Activated B cell treated with CpG ODN at 0.5 μM for 24 hours (primary cell): Measurements from ENCODE around the gene GREM1. TPM values are rescaled to one million over a fixed set of nuclear protein-coding genes. Genes with fewer than 3 reads are reported as not detected.

Source experiments
- ATAC-seq: fragments of 200-7000 bp; cut with Tn5 transposase; one replicate; pipeline ENCODE4 v1.10.0; 2021; ENCODE audit warnings: low read depth, mild to moderate bottlenecking, moderate library complexity
- CTCF ChIA-PET: fragments of 350-600 bp; sonication (Branson Sonifier 250); formaldehyde crosslinking; loops from one replicate; lab custom pipeline; 2021; ENCODE audit warnings: antibody characterized with exemption; lab: Charles Lee
- POLR2A ChIA-PET: fragments of 350-600 bp; sonication (Branson Sonifier 250); formaldehyde crosslinking; loops from one replicate; lab custom pipeline; 2021; ENCODE audit warnings: antibody characterized with exemption; lab: Charles Lee
- DNase-seq: peaks from one replicate; pipeline ENCODE4 v3.0.0; 2022
- H3K27ac Mint-ChIP-seq: one replicate; pipeline ENCODE4 v1.8.0; 2020; ENCODE audit warnings: mixed read lengths
- H3K27me3 Mint-ChIP-seq: one replicate; pipeline ENCODE4 v1.8.0; 2021; ENCODE audit warnings: mixed read lengths
- H3K36me3 Mint-ChIP-seq: one replicate; pipeline ENCODE4 v1.8.0; 2021; ENCODE audit warnings: low read depth, mixed read lengths
- H3K4me1 Mint-ChIP-seq: one replicate; pipeline ENCODE4 v1.8.0; 2021; ENCODE audit warnings: mixed read lengths
- H3K4me3 Mint-ChIP-seq: one replicate; pipeline ENCODE4 v1.8.0; 2020; ENCODE audit warnings: mild to moderate bottlenecking, mixed read lengths
- H3K9me3 Mint-ChIP-seq: one replicate; pipeline ENCODE4 v1.8.0; 2020; ENCODE audit warnings: mixed read lengths
- intact Hi-C: fragments of 100-400 bp; cut with micrococcal nuclease; formaldehyde crosslinking; loops from one replicate; pipeline ENCODE4 v1.15.1; 2024
- total RNA-seq: library from RNA; stranded (reverse); gene quantifications from 2 replicates; pipeline ENCODE4 v1.2.3, GENCODE V29; 2022
- TF ChIP-seq, protein P1 (sequence below): fragments of 200-600 bp; IDR thresholded peaks from one replicate; pipeline ENCODE4 v1.8.0; 2022; ENCODE audit warnings: antibody characterized with exemption, mild to moderate bottlenecking

The GREM1 gene
- total RNA-seq, 1 donor from 2014 or later: not detected

- TF ChIP-seq, protein P1, sequence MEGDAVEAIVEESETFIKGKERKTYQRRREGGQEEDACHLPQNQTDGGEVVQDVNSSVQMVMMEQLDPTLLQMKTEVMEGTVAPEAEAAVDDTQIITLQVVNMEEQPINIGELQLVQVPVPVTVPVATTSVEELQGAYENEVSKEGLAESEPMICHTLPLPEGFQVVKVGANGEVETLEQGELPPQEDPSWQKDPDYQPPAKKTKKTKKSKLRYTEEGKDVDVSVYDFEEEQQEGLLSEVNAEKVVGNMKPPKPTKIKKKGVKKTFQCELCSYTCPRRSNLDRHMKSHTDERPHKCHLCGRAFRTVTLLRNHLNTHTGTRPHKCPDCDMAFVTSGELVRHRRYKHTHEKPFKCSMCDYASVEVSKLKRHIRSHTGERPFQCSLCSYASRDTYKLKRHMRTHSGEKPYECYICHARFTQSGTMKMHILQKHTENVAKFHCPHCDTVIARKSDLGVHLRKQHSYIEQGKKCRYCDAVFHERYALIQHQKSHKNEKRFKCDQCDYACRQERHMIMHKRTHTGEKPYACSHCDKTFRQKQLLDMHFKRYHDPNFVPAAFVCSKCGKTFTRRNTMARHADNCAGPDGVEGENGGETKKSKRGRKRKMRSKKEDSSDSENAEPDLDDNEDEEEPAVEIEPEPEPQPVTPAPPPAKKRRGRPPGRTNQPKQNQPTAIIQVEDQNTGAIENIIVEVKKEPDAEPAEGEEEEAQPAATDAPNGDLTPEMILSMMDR: no peak
- DNase-seq (no peak), ATAC-seq (no peak)
- H3K27ac Mint-ChIP-seq: no peak overlapping the region
- CTCF ChIA-PET: interaction anchor here (0.7 kb wide), 1 partner anchor 231 kb away, joined by 3 read pairs; no protein-coding TSS in a partner anchor
- no peak overlapping the region for H3K4me3 Mint-ChIP-seq
- POLR2A ChIA-PET: no interaction called here
- H3K36me3 Mint-ChIP-seq: no peaks in the 10 kb centered on the region
- H3K9me3 Mint-ChIP-seq: no peaks in the 10 kb centered on the region
- intact Hi-C loops: no loop called here
- H3K27me3 Mint-ChIP-seq: peaks cover 37% of the 10 kb centered on the region
- no peaks in the 10 kb centered on the region for H3K4me1 Mint-ChIP-seq
Measured at GRCh38 chr15:32705446-32705845, 12.4 kb upstream of the GREM1 start.

- Mint-ChIP-seq H3K4me3 (no peak overlapping the region), H3K4me1 (no peaks in the 10 kb centered on the region), H3K27ac (no peak overlapping the region), H3K27me3 (peaks cover 38% of the 10 kb centered on the region), H3K9me3 (no peaks in the 10 kb centered on the region), H3K36me3 (no peaks in the 10 kb centered on the region)
- ATAC-seq (no peak), DNase-seq (no peak)
- POLR2A ChIA-PET: no interaction called here
- TF ChIP-seq, protein P1: no peak
- CTCF ChIA-PET: no interaction called here
- intact Hi-C loops: no loop called here
Measured at GRCh38 chr15:32706704-32707103, 11.1 kb upstream of the GREM1 start.

DNA sequence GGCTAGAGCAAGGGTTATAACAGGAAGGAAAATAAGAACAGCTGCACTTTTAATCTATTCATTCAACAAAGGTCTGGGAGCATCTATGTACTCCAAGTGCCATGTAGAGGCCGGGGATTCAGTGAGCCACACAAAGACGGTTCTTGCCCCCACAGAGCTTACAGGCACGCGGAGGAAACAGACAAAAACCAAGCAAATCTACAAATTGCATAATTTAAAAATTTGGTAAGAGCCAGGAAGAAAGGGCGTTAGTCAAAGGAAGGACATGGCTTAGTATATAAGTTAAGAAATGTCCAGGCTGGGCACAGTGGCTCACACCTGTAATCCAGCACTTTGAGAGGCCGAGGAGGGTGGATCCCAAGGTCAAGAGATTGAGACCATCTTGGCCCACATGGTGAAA, 10.4 kb upstream of the GREM1 start:
- Mint-ChIP-seq H3K27me3 (peaks cover 40% of the 10 kb centered on the region), H3K9me3 (no peaks in the 10 kb centered on the region), H3K4me1 (no peaks in the 10 kb centered on the region), H3K36me3 (no peaks in the 10 kb centered on the region), H3K27ac (no peak overlapping the region), H3K4me3 (no peak overlapping the region)
- intact Hi-C loops: no loop called here
- TF ChIP-seq, protein P1: no peak
- DNase-seq (no peak), ATAC-seq (no peak)
- POLR2A ChIA-PET: no interaction called here
- CTCF ChIA-PET: no interaction called here

DNA sequence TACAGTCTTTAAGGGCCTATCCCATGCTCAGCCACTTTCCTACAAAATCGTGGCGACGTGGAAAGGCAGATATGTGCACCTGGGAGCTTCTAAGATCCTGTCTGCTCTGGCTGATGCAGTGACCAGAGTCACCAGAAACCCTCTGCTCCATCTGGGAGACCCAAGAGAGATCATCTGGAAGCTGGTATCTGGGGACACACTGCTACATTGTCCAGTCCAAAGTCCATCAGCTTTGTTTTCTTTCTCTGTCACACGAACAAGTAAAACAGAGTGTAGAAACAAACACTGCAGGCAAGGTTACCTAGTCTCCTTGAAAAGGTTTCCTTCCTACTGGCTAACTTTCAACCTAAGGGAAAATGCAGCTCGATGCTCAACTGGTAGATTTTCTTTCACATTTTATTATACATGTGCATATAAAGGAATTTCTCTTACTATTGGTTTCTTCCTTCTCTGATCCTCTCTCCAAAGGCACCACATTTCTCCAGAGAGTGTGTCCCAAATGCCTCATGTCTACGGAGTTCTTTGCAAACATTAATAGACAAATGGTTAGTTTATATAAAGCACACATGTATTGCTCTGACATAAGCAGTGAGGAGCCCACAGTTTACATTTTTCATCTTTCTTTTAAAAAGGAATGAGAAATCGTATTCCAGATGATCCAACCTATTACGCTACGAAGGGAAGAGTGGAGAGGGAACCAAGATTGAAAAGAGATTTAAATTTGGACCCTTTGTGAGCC, 8.3 kb upstream of the GREM1 start:
- Mint-ChIP-seq H3K36me3 (no peaks in the 10 kb centered on the region), H3K4me3 (no peak overlapping the region), H3K27me3 (peaks cover 31% of the 10 kb centered on the region), H3K27ac (no peak overlapping the region), H3K4me1 (no peaks in the 10 kb centered on the region), H3K9me3 (no peaks in the 10 kb centered on the region)
- ChIA-PET CTCF (no interaction called here), POLR2A (no interaction called here)
- intact Hi-C loops: no loop called here
- TF ChIP-seq, protein P1: no peak
- DNase-seq (no peak), ATAC-seq (no peak)

- peaks cover 28% of the 10 kb centered on the region for H3K4me1 Mint-ChIP-seq
- no peaks in the 10 kb centered on the region for H3K36me3 Mint-ChIP-seq
- H3K27me3 Mint-ChIP-seq: peaks cover 44% of the 10 kb centered on the region
- H3K4me3 Mint-ChIP-seq: no peak overlapping the region
- no peaks in the 10 kb centered on the region for H3K9me3 Mint-ChIP-seq
- H3K27ac Mint-ChIP-seq: no peak overlapping the region
- DNase-seq (no peak), ATAC-seq (no peak)
- TF ChIP-seq, protein P1: no peak
- ChIA-PET POLR2A (no interaction called here), CTCF (no interaction called here)
- intact Hi-C loops: no loop called here
Measured at GRCh38 chr15:32715276-32715675, 2.5 kb upstream of the GREM1 start.
